Stimulated activated CD8-positive, alpha-beta memory T cell treated with anti-CD3 and anti-CD28 coated beads, Interleukin-7, amount 100 ng/mL, for 1 hour (primary cell): ENCODE results near the gene PRR16.
"Not testable (repeated sequence)": the region's sequence is repeated elsewhere in the genome, so short reads cannot be mapped to it uniquely, and the experiment has no call there.

Source experiments
- DNase-seq, 2 donors: peaks; one replicate each; pipeline ENCODE4 v3.0.0-alpha.2; 2020; ENCODE audit warnings: low read depth in 2 of 2

Gene PRR16

DNA sequence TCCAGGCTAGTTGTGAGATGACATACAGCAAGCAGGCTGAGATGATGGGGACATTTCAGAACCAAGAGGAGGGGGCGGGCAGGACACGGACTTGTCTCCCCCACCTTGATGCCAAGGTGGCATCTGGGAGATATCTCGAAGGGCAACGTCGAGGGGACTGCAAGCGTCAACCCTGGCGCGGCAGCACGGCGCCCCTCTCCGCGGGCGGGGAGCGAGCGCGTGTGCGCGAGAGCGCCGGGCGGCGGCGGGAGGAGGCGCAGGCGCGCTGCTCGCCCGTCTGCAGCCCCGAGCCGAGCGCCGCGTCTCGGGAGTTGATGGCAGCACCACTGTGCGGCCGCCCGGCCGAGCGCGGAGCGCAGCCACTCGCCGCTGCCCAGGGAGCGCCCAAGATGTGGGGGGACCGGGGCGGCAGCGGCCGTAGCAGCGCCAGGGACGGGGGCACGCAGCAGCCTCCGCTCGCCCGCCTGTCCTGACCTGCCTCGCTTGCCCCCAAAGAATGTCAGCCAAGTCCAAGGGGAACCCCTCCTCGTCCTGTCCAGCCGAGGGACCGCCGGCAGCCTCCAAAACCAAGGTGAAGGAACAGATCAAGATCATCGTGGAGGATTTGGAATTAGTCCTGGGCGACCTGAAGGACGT, at the start of gene PRR16:
Gene PRR16, plus strand, starts transcription at position 310 of the 636 bp plus-strand sequence.
- DNase-seq, result no peak

DNA sequence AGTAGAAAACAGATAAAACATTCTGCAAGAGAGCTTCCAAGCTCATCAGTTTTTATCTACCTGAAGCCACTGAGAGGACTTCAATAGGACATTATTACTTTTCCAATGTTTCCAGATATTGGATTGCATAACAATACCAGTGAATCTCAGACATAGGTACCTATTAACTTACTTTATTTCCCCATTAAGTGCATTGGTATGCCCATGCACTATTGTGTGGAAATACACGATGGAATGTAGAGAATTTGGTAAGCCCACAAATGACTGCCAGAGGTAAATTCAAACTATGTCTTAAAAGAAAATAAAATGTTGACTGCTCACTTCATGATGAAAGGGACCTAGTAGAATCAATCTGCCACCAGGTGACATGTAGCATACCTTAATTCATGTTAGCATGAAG, 48.1 kb upstream of the PRR16 start:
- DNase-seq, result no peak

DNA sequence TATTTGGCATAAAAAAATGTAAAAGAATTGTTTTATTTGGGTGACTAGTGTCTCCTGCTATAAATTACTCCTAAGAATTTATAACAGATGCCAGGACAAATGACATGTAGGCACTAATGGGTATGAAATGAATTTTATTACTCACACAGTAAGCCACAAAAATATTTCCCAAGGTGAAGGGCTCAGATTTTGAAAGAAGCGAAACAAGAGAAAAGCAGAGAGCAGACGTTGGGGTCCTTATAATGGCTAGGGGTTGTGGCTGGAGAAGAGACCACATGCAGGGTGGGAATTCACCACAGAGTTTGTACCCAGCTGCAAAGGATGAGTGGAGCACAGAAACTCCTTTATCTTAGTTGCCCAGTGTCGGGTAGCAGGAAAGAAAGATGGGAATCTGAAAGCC, 45.0 kb upstream of the PRR16 start:
- DNase-seq, result no peak

DNA sequence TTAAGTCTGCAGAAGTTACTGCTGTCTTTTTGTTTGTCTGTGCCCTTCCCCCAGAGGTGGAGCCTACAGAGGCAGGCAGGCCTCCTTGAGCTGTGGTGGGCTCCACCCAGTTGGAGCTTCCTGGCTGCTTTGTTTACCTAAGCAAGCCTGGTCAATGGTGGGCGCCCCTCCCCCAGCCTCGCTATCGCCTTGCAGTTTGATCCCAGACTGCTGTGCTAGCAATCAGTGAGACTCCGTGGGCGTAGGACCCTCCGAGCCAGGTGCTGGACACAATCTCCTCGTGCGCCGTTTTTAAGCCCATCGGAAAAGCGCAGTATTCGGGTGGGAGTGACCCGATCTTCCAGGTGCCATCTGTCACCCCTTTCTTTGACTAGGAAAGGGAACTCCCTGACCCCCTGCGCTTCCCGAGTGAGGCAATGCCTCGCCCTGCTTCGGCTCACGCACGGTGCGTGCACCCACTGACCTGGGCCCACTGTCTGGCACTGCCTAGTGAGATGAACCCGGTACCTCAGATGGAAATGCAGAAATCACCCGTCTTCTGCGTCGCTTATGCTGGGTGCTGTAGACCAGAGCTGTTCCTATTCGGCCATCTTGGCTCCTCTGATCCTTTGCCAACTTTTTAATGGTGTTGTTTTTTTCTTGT, 37.3 kb upstream of the PRR16 start:
- DNase-seq, result not testable (repeated sequence)

DNA sequence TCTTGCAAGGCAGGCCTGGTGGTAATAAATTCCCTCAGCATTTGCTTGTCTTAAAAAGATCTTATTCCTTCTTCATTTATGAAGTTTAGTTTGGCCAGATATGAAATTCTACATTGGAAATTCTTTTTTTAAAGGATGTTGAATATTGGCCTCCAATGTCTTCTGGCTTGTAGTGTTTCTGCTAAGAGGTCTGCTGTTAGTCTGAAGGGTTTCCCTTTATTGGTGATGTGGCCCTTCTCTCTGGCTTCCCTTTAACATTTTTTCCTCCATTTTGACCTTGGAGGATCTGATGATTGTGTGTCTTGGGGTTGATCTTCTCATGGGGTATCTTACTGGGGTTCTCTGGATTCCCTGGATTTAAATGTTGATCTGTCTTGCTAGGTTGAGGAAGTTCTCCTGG, 33.5 kb upstream of the PRR16 start:
- DNase-seq, result no peak

DNA sequence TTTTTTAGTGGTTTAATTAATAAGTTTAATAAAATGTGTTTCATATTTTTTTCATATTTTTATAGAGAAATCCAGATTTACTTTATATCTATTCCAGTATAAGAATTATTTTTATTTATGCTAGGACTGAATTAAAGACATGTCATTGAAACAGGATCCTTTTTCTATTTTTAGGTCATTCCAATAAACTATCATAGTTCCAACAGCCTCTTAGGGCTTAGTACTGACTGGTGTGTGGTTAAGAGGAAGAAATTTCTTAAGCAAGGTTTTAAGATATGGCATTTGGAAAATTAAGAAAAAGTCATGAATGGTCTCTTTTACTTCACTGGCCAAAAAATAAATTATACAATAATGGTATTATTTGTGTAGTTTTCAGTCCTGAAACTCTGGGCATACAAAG, 31.2 kb upstream of the PRR16 start:
- DNase-seq, result no peak

DNA sequence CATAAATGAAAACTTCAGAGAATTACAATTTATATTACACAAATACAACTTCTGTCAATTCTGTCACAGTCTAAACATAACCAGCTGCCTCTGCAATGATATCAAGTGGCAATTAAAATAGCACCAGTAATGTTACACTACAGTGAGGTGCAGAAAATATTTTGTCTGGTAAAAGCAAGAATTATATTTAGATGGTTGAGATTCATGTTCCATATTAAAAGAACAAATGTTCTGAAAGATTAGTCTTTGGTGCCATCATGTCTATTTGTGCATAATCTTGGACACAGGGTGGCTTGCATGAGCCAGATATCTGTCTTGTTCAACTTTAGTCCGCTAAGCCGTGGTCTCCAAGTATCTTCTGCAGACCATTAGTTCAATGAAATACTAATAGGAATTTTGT, 29.0 kb upstream of the PRR16 start:
- DNase-seq, result no peak

DNA sequence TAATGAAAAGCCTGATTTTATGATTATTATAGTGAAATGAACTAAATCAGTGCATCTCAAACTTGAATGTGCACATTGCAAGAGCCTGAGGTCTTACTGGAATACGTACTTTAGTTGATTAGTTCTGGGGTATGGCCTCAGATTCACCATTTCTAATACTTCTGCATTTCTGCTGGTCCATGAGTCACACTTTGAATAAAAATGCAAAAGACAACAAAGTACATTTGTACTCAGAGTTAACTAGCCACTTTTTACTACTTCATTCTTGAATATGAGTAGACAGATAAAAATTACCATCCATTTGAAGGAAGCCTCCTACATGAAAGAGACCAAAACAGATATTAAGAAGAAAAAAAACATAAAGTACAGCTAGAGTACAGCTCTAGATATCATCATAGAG, 27.1 kb upstream of the PRR16 start:
- DNase-seq, result no peak

DNA sequence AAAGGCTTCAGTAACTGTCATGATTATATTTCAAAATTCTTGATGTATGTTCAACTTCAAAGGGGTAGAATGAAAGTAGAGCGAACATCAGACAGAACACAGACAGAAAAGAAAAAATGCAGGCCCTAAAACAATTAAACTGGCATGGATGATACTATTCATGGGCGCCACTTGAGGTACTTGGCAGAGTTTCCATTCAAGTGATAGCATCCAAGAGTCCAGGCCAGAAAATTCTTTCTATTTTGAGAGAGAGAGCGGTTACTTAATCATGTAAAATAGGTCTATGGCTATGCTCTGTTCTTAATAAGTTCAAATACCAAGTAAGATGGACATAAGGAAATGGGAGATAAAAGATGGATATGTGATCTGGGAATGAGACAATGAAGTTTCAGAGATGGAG, 21.4 kb upstream of the PRR16 start:
- no peak for DNase-seq

DNA sequence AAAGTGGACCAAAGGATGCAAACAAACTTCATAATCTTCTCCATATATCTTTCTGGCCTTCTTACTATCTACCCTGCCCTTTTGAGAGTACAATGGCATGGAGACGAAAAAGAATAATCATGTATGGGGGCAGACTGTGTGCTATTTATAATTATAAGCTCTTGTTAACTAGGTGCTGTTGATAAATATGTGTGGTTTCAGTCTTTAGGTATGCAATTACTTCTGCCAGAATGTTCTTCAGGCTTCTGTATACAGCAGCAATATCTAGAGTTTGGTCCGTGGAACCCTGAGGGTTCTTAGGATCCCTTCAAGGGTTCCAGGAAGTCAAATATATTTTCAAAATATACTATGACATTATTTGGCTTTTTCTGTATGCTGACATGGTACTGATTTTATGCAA, 20.5 kb upstream of the PRR16 start:
- DNase-seq, result no peak

DNA sequence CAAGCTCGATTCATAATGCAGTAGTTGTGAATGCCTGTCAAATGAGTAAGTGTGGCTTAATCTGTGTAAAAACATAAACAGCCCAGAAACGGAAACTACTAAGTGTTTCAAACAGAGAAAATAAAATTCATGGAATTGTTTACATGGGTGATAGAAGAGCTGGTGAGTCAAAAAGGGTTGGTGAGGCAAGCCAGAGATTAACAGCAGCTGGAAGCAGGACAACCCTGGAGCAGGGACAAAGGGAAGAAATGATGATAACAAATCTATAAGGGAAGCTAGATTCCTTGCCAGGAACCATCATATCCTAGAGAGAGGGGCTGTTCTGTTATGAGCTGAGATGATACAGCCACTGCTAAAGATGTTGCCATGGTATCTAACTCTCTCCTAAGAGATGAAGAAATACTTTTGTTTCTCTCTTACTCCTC, 18.0 kb upstream of the PRR16 start:
- no peak for DNase-seq

DNA sequence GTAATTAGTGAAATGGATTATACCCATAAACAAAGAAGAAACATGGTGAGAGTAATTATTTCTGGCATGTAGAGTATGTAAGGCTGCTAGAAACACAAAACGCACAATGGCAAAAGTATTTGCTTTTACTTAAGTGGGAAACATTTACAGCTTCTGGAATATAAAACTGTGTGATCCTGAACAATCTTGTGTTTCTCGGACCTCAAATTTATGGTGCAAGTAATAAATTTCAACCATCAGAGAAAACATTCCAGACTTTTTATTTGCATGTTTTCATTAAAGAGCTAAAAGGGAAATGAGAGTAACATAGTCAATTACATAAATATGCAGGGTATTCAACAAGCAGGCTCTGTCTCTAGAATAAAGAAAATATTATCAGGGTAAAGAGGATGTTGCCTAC, 17.2 kb upstream of the PRR16 start:
- DNase-seq, result no peak

DNA sequence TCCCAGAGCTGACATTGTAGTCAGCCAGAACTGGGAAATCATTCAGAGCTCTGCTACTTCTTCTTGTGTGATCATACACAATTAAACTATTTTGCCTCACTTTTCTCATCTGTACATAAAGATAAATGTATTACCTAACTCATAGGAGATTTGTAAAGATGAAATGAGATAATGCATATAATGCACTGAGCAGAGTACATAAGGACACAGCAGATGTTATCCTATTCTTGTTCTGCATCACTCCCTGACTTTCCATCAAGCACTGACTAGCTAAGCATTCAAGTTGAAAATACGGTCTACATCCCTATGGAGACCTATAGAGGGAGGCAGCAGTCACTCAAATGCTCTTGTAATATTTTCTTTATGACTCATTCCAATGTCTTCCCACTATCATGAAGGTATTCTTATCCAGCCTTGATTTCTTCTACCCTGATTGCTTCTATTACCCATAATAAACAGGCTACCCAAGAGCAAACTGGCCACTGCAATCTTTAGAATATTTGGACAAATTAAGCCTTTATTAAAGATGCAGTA, 16.3 kb upstream of the PRR16 start:
- no peak for DNase-seq

DNA sequence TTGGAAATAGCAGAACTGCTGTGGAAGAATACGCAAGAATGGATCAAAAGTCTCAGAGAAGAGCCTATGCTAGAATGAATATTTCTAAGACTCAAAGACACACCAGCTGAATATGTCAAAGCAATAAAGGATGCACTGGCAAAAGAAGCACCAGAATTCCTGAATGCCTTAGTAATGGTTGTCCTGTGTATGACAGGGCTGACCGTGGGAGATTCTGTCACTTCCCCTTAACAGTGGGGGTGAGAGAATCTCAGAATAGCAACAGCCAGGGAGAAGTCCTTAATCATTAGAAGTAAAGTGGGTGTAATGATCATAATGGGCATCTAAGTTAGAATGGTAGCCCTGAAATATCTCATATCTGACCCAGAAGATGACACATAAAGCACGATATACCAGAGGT, 14.6 kb upstream of the PRR16 start:
- no peak for DNase-seq

DNA sequence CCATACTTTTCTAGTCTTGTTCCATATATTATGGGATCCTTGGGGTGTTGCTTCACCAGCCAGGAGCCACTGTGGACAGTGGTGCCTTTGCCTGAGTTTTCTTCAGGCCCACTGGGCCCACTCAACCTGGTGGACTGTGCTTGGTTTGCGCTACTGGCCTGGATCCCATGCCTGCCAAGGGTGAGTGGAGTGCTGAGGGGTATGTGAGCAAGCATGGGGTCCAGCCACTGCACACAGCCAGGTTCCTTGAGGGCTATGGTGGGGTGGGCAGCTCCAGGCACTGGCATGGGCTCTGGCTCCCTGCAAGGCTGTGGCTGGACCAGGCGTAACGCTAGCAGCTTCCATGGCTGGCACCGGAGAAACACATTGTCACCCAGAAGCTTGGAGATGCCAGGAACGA, 13.2 kb upstream of the PRR16 start:
- DNase-seq, result no peak

DNA sequence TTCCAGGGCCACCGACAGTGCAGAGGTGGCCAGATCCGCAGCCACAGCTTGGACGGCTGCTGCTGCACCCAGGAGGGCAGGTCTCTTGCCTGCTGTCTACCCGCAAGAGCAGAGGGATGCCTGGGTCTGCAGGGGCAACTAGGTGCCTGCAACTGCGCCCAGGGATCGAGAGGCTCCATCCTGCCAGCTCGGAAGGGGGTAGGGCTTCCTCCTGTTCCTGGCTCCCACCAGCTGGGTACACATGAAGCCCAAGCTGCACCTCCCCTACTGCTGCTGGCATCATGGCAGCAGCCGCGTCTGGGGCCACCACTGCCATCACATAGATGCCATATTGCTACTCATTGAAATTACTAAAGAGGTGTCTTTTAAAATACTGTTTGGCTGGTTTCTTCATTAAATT, 12.7 kb upstream of the PRR16 start:
- DNase-seq, result no peak

DNA sequence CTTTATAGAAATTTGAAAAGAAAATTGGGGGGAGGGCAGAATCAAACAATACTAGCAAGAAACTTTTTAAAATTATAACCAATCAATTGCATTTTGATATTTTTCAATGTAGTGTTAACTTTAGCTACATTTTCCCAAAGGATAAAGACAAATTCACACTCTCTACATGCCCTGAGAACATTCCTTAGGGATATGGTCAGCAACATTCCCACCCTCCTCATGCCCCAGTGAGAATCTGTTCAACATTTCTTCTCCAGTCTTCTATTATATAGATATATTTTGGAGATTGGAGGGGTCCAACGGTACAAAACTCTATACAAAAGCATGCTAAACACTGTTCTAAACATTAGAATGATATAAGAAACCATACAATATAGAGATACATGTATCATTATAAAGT, 11.6 kb upstream of the PRR16 start:
- DNase-seq, result no peak

DNA sequence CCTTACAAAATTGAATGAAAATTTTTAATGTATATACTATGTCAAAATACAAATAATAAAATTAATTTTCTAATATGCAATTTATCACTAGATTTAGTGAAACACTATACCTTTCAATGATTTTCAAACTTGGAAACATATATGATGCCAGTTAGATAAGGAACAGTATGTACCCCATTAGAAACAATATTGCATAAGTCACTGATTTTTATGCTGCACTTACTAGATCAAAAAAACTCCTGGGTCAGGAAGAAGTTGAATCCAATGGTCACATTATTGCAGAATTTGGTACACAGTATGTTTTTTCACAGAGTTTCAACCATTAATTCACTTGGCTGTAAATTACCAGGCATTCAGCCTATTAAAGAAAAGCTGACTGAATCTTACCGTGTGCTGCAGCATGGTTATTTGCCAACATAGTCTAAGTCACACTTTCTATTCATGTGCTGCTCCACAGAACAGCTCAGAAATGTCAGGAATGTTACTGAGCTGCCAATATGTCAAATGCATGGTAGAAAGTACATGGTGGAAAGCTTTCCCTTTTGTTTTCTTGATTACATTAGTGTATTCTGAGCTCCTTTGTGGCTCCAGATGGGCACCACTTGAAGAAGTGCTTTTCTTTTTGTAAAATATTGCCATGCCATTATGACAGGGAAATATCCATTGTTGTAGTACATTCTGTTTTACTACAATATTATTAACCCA, 9.9 kb upstream of the PRR16 start:
- DNase-seq, result no peak

DNA sequence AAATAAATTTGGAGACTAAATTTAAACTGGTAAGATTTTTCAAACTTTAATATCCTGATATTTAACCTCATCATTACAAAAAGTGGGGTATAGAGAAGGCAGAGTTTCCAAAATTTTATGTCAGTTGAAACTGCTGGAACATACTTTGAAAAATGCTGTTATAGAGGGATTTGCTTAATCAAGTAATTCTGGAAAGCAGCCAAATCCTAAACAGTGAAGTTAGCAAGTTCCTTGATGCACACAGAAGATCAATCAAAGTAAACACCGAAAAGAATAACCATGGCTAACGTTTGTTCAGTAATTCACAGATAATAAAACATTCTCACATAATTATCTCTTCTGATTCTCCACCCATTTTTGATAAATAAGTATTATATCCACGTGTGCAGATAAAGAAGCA, 8.1 kb upstream of the PRR16 start:
- no peak for DNase-seq

DNA sequence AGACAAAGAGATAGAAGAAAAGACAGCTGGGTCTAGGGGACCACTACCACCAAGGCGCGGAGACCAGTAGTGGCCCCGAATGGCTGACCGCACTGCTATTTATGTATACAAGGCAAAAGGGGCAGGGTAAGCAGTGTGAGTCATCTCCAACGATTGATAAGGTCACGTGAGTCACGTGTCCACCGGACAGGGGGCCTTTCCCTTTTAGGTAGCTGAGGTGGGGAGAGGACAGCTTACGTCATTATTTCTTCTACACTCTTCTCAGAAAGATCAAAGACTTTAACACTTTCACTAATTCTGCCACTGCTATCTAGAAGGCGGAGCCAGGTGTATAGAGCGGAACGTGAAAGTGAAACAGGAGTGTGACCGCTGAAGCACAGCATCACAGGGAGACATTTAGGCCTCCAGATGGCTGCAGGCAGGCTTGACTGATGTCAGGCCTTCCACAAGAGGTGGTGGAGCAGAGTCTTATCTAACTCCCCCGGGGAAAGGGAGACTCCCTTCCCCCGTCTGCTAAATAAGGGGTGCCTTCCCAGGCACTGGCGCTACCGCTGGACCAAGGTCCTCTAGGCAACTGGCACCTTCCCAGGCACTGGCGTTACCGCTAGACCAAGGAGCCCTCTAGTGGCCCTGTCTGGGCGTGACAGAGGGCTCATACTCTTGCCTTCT, 6.1 kb upstream of the PRR16 start:
- peak in 1 of 2 donors; percentile 3 for DNase-seq

DNA sequence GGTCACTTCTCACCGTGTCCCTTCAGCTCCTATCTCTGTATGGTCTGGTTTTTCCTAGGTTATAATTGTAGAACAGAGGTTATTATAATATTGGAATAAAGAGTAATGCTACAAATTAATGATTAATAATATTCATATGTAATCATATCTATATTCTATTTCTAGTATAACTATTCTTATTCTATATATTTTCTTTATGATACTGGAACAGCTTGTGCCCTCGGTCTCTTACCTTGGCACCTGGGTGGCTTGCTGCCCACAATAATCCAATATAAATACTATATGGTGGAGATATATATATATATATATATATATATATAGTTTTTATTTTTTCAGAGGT, 5.6 kb upstream of the PRR16 start:
- not testable (repeated sequence) for DNase-seq

DNA sequence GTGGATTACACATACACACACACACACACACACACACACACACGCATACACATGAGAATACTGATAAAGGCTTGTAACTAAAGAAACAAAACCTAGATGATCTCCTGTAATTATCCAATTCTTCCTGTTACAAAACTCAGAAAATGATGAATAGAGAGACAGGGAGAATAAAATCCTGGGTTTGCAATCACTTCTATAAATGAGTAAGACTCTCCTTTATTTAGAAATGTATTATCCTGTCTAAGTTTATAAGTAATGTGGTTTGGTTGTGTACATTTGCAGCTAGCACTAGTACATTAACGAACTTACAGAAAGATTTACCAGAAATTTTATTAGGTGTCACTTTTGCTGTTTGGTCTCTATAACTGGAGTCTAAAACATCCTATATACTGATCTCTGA, 2.8 kb upstream of the PRR16 start:
- no peak for DNase-seq
